Effector memory CD8-positive, alpha-beta T cell (primary cell): Measurements from ENCODE around the gene BRD4.

Source experiments
- ATAC-seq: fragments of 150-1000 bp; cut with Tn5 transposase; replicated peaks from 2 replicates; pipeline ENCODE4 v1.10.0; 2021; ENCODE audit warnings: mild to moderate bottlenecking, moderate library complexity
- DNase-seq, 3 experiments: peaks; one replicate each; pipeline ENCODE4 v3.0.0; 2021
- H3K27ac Mint-ChIP-seq, 2 donors: one replicate each; pipeline ENCODE4 v1.8.0; 2022; ENCODE audit warnings: mild to moderate bottlenecking in 2 of 2, mixed read lengths in 2 of 2, moderate library complexity in 2 of 2
- H3K27me3 Mint-ChIP-seq, 2 donors: one replicate each; pipeline ENCODE4 v1.8.0; 2022; ENCODE audit warnings: mixed read lengths in 2 of 2
- H3K36me3 Mint-ChIP-seq: one replicate; pipeline ENCODE4 v1.8.0; 2022; ENCODE audit warnings: mild to moderate bottlenecking, moderate library complexity, mixed read lengths; ENCODE audit not compliant: insufficient read depth
- H3K4me1 Mint-ChIP-seq, 2 donors: one replicate each; pipeline ENCODE4 v1.8.0; 2022; ENCODE audit warnings: low read depth in 2 of 2, mixed read lengths in 2 of 2
- H3K4me3 Mint-ChIP-seq, 2 donors: one replicate each; pipeline ENCODE4 v1.8.0; 2022; ENCODE audit warnings: mild to moderate bottlenecking in 2 of 2, mixed read lengths in 2 of 2, moderate library complexity in 2 of 2
- H3K9me3 Mint-ChIP-seq, 2 donors: one replicate each; pipeline ENCODE4 v1.8.0; 2022; ENCODE audit warnings: mixed read lengths in 2 of 2

BRD4 gene

DNA sequence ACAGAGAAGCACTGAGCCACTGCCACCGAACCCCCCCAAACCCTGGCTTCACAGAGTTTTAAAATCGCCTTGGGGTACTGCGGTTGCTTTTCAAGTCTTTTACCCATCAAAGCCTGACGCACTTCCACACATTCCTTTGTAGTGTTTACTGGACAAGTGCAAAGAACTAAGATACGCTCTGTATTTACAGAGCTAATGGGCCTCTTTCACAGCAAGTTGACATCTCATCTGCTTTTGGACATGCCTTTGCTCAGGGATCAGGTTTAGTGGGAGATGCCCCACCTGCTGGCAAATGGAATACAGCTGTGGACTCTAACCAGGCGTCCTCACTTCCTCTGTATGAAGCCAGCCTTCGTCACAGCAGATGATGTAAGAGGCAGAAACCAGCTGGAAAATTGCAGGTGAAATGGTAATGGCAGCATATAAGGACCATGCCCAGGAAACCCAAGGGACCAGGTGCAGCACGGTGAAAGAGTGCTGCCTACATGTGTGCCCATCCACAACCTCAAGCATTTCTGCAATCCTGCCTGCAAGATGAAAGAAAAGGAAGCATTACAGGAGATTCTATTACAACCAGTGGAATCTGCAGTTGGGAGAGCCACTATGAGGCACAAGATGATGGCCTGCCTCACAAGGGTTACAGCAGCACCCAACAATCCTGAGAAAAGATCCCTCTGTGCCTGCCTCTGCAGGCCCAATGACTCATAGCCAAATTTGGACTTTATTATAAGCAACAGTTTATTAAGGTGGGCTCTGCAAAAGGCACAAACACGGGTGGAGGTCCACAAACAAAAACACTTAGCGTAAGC lies 34.7 kb downstream of the BRD4 start:
- Mint-ChIP-seq H3K27me3 (no peaks in the 10 kb centered on the region), H3K36me3 (peaks cover 32% of the 10 kb centered on the region), H3K4me3 (peak overlapping the region; percentile 49 to 75), H3K9me3 (no peaks in the 10 kb centered on the region), H3K4me1 (peaks cover 84 to 87% of the 10 kb centered on the region in 2 donors), H3K27ac (peak overlapping the region; percentile 77 to 81)
- ATAC-seq (peak; percentile 17), DNase-seq (no peak)

DNA sequence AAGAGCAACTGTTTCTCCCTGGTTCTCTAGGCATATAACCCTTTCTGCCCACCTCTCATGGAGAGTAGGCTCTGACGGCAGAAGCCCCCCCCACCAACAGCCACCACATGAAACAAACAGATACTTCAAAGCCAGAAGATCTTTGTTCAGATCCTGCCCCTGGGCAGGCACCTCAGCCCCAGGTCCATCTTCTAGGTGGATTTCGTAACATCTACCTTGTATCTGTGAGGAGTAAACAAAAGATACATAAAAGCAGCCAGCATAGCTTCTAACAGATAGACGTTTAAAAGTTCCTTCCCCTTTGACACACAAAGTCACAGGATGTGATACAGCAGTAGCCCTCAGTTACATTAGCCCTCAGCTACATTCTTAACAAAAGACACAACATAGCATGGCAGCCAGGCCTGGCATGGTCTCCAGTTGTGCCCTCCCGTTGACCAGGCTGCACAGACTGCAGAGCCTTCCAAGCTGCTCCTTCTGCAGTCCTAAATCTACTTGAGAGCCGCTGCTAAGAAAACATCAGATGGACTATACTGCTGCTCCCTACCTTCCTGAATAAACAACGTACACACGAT lies 35.4 kb downstream of the BRD4 start:
- DNase-seq: no peak
- Mint-ChIP-seq H3K9me3 (no peaks in the 10 kb centered on the region), H3K36me3 (peaks cover 36% of the 10 kb centered on the region), H3K4me1 (peaks cover 85 to 88% of the 10 kb centered on the region in 2 donors), H3K27ac (peak overlapping the region; percentile 77 to 81), H3K27me3 (no peaks in the 10 kb centered on the region), H3K4me3 (peak overlapping the region; percentile 49 to 75)
- ATAC-seq: peak; percentile 44

DNA sequence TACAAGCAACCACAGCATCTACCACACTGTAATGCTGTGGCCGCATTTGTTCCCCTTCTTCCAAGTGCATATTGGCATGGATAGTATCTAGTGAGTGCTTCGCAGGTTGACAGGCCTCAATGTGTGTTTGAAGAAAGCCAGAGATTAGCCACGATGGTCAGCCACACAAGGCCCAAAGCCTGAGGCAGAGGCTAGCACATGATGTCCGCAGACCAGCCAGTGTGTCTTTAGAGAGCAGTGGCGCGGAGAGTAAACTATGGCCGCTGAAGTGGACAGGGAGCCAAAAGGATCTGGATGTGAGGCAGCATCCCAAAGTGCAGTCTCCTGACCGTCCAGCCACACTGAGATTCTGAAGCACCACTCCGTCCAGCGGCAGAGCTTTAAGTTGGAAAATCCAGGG lies 36.0 kb downstream of the BRD4 start:
- H3K27me3 Mint-ChIP-seq: no peaks in the 10 kb centered on the region
- peak overlapping the region; percentile 49 to 75 for H3K4me3 Mint-ChIP-seq
- H3K4me1 Mint-ChIP-seq: peaks cover 89 to 92% of the 10 kb centered on the region in 2 donors
- no peak for ATAC-seq
- no peak for DNase-seq
- H3K9me3 Mint-ChIP-seq: no peaks in the 10 kb centered on the region
- peak overlapping the region; percentile 77 to 81 for H3K27ac Mint-ChIP-seq
- H3K36me3 Mint-ChIP-seq: peaks cover 37% of the 10 kb centered on the region

DNA sequence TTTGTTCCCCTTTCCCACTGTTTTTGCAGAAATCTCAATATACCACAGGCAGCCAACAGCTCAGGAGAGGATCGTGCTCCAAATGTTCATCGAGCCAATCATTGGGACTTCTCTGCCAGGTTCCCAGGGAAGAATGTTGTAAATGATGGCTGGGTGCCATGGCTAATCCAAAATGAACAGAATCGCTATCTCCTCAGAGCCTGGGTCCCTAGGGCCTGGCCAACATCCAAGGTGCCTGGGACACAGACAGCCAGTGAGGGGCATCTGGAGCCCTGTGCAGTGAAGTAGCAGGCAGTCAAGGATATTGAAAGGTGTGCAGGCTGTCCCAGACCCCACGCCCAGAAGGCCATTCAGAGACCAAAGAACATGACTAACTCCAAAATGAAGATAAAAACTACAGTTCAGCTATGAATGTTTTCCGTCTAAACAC lies 37.8 kb downstream of the BRD4 start:
- Mint-ChIP-seq H3K27ac (peak overlapping the region in 1 of 2 donors; percentile 77), H3K4me3 (peak overlapping the region; percentile 41 to 66), H3K36me3 (peaks cover 27% of the 10 kb centered on the region), H3K4me1 (peaks cover 91 to 93% of the 10 kb centered on the region in 2 donors), H3K9me3 (no peaks in the 10 kb centered on the region), H3K27me3 (no peaks in the 10 kb centered on the region)
- no peak for ATAC-seq
- DNase-seq: no peak

DNA sequence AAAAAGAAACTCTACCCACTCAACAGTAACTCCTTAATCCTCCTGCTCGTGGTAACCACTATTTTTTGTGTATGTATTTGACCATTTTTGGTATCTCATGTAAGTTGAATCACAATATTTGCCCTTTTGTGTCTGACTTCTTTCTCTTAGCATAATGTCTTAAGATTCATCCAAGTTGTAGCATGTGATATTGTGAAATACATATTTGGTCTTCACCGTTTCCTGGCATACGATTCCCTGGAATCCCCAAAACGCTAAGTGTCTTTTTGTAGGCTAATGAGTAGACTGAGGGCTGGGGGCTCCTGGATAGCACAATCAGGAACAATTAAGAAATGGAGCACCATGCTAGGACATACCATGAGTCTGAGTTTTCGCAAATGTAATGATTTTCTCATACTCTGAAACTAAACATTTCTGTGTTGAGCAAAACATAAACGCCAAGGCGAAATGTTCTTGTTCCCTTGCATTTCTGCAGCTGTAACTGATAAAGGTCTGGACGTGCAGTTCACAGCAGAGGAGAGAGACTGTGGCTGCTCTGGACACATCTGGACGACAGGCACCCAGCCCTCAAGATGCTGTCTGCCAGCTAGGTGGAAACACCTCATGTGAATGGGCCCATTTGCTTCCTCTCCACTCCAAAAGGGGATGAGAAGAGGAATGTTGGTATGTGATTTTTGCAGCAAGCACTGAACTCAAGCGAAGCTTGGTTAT lies 38.4 kb downstream of the BRD4 start:
- no peak for DNase-seq
- no peak for ATAC-seq
- peak overlapping the region; percentile 77 to 82 for H3K27ac Mint-ChIP-seq
- no peaks in the 10 kb centered on the region for H3K27me3 Mint-ChIP-seq
- H3K36me3 Mint-ChIP-seq: peaks cover 31% of the 10 kb centered on the region
- no peaks in the 10 kb centered on the region for H3K9me3 Mint-ChIP-seq
- peak overlapping the region; percentile 43 to 66 for H3K4me3 Mint-ChIP-seq
- peaks cover 89 to 93% of the 10 kb centered on the region in 2 donors for H3K4me1 Mint-ChIP-seq

DNA sequence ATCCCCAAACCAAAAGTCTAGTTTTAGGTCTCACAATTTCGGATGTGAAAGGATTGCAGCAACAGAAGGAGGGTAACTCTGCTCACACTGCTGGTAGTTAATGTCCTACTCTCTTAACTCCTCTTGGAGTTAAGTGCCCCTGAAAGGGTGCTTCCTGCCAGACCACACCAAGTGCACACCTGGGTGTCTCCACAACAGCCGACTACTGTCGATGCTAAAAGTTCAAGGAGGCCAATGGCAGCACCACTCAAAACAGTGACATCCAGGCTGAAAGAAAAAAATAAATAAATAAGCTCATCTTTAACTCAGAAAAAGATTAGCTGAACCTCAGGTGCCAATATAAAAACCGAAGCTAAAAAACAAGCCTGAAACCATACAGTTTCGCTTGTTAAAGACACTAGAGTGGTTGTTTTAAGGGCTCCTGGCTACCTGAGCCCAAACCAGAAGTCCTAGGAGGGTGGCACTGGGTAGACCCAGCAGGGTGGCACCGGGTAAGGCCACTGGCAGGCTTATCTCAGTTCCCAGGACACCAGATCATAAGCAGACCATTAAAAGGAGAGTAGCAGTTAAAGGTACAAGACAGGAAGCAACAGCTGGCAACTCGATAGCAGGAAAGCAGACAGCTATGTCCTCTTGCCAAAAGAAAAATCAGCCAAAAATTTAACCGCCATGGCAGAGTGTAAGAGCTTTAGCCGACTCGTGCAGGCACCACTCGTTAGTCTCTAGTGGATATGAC lies 39.3 kb downstream of the BRD4 start:
- ATAC-seq (peak; percentile 30), DNase-seq (no peak)
- peaks cover 31% of the 10 kb centered on the region for H3K36me3 Mint-ChIP-seq
- H3K9me3 Mint-ChIP-seq: no peaks in the 10 kb centered on the region
- peak overlapping the region; percentile 28 to 82 for H3K27ac Mint-ChIP-seq
- H3K4me1 Mint-ChIP-seq: peaks cover 92 to 93% of the 10 kb centered on the region in 2 donors
- peak overlapping the region; percentile 63 to 66 for H3K4me3 Mint-ChIP-seq
- H3K27me3 Mint-ChIP-seq: no peaks in the 10 kb centered on the region

DNA sequence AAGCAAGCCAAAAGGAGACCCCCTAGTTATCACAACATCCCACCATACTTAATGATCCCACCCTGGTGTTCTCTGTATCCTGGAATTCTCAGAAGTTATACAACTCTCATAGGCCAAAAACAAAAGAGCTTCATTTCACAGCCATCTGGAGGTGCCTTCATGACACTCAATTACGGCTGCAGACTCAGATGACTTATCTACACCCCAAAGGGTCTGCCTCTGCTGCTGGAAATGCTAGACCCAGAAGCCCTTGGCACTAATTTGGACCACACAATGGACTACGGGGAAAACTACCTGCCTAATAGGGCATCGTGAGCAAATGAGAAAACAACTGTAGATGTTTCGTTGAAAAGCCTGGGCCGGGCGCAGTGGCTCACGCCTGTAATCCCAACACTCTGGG lies 40.2 kb downstream of the BRD4 start:
- DNase-seq (no peak), ATAC-seq (no peak)
- Mint-ChIP-seq H3K27ac (peak overlapping the region; percentile 70 to 82), H3K4me3 (peak overlapping the region; percentile 63 to 66), H3K4me1 (peaks cover 90 to 92% of the 10 kb centered on the region in 2 donors), H3K36me3 (peaks cover 24% of the 10 kb centered on the region), H3K9me3 (no peaks in the 10 kb centered on the region), H3K27me3 (no peaks in the 10 kb centered on the region)

DNA sequence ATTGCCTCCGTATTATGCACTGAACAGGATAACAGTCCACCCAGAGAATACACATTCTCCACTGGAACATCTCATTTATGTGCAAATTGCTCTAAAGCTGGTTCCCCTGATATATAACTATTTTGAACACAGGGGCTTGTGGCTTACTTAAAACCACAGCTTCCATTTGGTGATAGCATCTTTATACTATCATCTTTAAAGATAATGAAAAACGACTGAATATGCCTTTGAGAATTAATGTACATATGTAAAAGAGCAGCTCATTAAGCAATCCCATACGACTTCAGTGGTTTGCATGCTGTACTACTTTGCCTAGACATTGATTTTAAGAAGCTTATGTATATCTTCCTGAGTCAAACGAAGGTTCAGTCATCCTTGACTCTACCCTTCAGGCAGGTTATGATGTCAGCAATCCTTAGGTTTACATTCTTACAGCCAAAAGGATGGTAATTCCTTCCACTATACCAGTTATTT lies 40.8 kb downstream of the BRD4 start:
- Mint-ChIP-seq H3K9me3 (no peaks in the 10 kb centered on the region), H3K4me3 (peak overlapping the region; percentile 63 to 66), H3K27me3 (no peaks in the 10 kb centered on the region), H3K27ac (peak overlapping the region; percentile 70 to 82), H3K36me3 (peaks cover 22% of the 10 kb centered on the region), H3K4me1 (peaks cover 84 to 87% of the 10 kb centered on the region in 2 donors)
- DNase-seq: no peak
- ATAC-seq: no peak

DNA sequence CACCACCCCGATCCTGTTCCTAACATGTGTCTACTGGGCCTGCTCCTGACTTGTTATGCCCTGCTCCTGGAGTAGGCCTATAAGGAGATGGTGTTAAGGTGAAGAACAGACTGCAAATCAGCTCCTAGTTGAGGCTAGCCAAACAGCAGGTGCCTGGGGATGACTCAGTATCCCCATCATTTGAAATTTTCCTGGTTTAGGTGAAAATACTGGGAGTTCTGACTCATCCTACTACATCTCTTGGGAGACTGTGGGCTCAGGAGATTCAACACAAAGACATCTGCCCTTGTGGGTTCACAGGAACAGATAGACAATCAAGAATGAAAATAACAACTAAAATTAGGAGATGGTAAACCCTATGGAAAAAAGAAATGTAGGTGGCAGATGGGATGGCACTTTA lies 41.2 kb downstream of the BRD4 start:
- Mint-ChIP-seq H3K4me1 (peaks cover 82 to 87% of the 10 kb centered on the region in 2 donors), H3K9me3 (no peaks in the 10 kb centered on the region), H3K4me3 (peak overlapping the region; percentile 25 to 76), H3K27me3 (no peaks in the 10 kb centered on the region), H3K36me3 (peaks cover 19% of the 10 kb centered on the region), H3K27ac (peak overlapping the region; percentile 57 to 82)
- DNase-seq (no peak), ATAC-seq (no peak)

DNA sequence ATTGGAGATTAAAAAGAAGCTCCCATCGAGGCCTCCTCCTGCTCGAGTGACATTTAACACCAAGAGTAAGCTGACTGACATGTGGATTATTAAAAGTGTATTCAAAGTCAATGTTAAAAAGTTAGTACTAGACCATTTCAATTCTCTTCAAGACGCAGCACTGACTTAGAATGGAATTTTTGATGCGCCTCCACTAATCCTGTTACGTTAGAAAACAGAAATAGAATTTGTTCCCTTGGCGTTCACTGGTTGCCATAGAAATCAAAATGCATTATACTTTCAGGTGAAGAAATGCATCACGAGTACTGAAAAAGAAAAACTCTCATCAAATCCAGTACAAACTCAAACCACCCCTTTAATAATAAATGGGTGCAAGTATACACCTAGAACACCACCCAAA lies 42.2 kb downstream of the BRD4 start:
- Mint-ChIP-seq H3K4me1 (peaks cover 83 to 85% of the 10 kb centered on the region in 2 donors), H3K4me3 (peak overlapping the region; percentile 17 to 76), H3K9me3 (no peaks in the 10 kb centered on the region), H3K27me3 (no peaks in the 10 kb centered on the region), H3K36me3 (peaks cover 18% of the 10 kb centered on the region), H3K27ac (peak overlapping the region; percentile 32 to 57)
- no peak for DNase-seq
- ATAC-seq: no peak

DNA sequence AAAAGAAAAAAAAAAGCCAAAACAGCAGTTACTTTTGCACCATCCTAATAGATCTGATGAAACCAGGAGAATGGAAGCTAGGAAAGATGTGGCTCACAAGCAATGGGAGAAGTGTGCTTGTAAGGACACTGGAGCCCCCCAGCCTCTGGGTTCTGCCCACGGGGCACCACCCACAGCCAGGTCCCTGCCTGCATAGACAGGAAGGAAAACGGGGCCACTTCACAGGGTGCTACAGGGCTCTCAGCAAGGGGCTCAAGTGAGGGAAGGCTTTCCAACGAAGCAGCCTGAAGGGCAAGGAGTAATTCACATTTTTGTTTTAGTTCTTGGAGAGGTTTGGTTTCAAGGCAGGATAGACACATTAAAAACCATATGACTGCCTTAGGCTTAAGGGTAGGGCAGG lies 42.7 kb downstream of the BRD4 start:
- peaks cover 18% of the 10 kb centered on the region for H3K36me3 Mint-ChIP-seq

DNA sequence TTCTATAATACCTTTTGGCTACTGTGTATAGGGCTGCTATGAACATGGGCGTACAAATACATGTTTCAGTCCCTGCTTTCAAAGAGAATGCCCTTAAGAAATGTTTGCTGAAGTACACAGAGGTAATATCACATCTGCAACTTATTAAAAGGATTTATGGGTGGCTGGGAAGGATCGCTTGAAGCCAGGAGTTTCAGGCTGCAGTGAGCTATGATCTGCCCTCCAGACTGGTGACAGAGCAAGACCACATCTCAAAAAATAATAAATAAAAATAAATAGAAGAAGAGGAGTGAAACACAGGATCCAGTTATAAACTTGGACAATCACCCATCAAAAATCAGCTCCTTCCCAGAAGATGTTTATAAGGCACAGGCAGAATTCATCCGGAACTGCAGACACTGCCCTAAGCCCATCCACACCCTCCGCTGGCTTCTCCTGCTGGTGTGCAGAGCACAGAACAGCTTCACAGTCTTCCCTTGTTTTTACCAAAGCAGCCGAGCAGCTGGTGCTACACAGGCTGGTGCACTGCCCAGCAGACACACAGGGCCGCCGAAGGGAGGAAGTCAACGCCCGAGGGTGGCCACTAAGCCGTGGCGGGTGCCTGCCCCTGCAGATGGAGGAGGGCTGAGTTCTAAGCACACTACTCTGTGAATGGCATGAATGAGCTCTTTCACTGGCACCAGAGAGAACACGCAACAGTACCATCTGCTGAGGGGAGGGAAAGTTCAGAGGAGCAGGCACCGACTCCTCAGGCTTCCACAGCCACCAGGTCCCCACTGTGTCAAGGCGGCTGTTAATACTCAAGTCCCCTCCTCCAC lies 44.0 kb downstream of the BRD4 start:
- no peaks in the 10 kb centered on the region for H3K27me3 Mint-ChIP-seq
- DNase-seq (no peak), ATAC-seq (peak; percentile 47)
- no peaks in the 10 kb centered on the region for H3K9me3 Mint-ChIP-seq
- peaks cover 84 to 91% of the 10 kb centered on the region in 2 donors for H3K4me1 Mint-ChIP-seq
- peaks cover 16% of the 10 kb centered on the region for H3K36me3 Mint-ChIP-seq
- peak overlapping the region; percentile 62 to 79 for H3K27ac Mint-ChIP-seq
- peak overlapping the region; percentile 70 to 76 for H3K4me3 Mint-ChIP-seq

More for the DNA sequence above, 42.7 kb downstream of the BRD4 start:
- DNase-seq (no peak), ATAC-seq (peak; percentile 46)
- Mint-ChIP-seq H3K27ac (peak overlapping the region; percentile 32 to 57), H3K4me3 (peak overlapping the region; percentile 70 to 76), H3K9me3 (no peaks in the 10 kb centered on the region), H3K27me3 (no peaks in the 10 kb centered on the region), H3K4me1 (peaks cover 83 to 85% of the 10 kb centered on the region in 2 donors)
